SK-N-MC (cell line): ENCODE data around the gene PGAM5.

Experiments used
- EZH2 ChIP-seq: fragments of 200-600 bp; sonication (generic); IDR thresholded peaks from one replicate; pipeline ENCODE4 v1.6.1; 2017; ENCODE audit warnings: antibody characterized with exemption
- POLR2AphosphoS5 ChIP-seq: IDR thresholded peaks from 2 replicates; pipeline ENCODE4 v1.6.1; 2012; ENCODE audit warnings: mild to moderate bottlenecking, low read depth, low read length, borderline replicate concordance

- TF ChIP-seq EZH2 (no peak), POLR2AphosphoS5 (no peak)
These were observed 20.5 kb upstream of the PGAM5 start for GRCh38 chr12:132690112-132690511.
